HepG2 (cell line): ENCODE results near the gene TEX48. TPM values are rescaled to one million over a fixed set of nuclear protein-coding genes. Genes with fewer than 3 reads are reported as not detected.

ENCODE experiments used
- ATAC-seq: fragments of 200-7000 bp; cut with Tn5 transposase; 3 replicates; pipeline ENCODE4 v1.9.1; 2020; ENCODE audit warnings: mild to moderate bottlenecking, moderate library complexity
- BruUV-seq: library from RNA; stranded (reverse); fragments of 400-500 nt; replicated peaks from 2 replicates; lab custom pipeline; 2021; lab: Mats Ljungman, UMichigan
- CTCF ChIA-PET: fragments of 300-600 bp; formaldehyde crosslinking; extraction: SDS; loops from one replicate; lab custom pipeline; 2021; ENCODE audit warnings: low total read pairs, inconsistent platforms, low intra/inter-chr PET ratio; lab: Yijun Ruan, JAX
- POLR2A ChIA-PET: fragments of 350-600 bp; sonication (Branson Sonifier 250); formaldehyde crosslinking; loops from one replicate; lab custom pipeline; 2020; ENCODE audit warnings: antibody characterized with exemption, inconsistent platforms; lab: Yijun Ruan, JAX
- DNase-seq: peaks from one replicate; pipeline ENCODE4 v3.0.0-alpha.2; 2015; ENCODE audit warnings: low spot score
- FAIRE-seq: peaks from 3 replicates; lab custom pipeline; 2011; peaks lifted over from hg19 to GRCh38; lab: Jason Lieb, UNC
- H2AFZ ChIP-seq: one replicate; pipeline ENCODE4 v1.6.1; 2011; ENCODE audit warnings: low read length, inconsistent platforms
- H3K27ac ChIP-seq: fragments of 300-600 bp; 3 replicates; pipeline ENCODE4 v1.8.0; 2011; ENCODE audit warnings: mixed run types, mild to moderate bottlenecking, mixed read lengths, low read length, inconsistent platforms; ENCODE audit not compliant: insufficient read depth; ENCODE audit errors: extremely low read length
- H3K27me3 ChIP-seq, 2 experiments: fragments of 200-600 bp in 1 of 2; 2 replicates in 1 of 2; 3 replicates in 1 of 2; pipeline versions ENCODE4 v1.6.0 to v1.8.0; 2011; ENCODE audit warnings: low read length in 2 of 2, mild to moderate bottlenecking in 2 of 2, moderate library complexity in 2 of 2, inconsistent platforms in 1 of 2; ENCODE audit not compliant: insufficient read depth in 2 of 2, control insufficient read depth in 1 of 2
- H3K36me3 ChIP-seq, 2 experiments: fragments of 200-600 bp in 1 of 2; replicated peaks in 1 of 2; 2 replicates in 1 of 2; 3 replicates in 1 of 2; pipeline versions ENCODE4 v1.5.1 to v1.8.0; 2011; ENCODE audit warnings: low read length in 2 of 2, inconsistent platforms in 1 of 2; ENCODE audit not compliant: insufficient read depth in 2 of 2, control insufficient read depth in 1 of 2
- H3K4me1 ChIP-seq: 2 replicates; pipeline ENCODE4 v1.5.1; 2012; ENCODE audit warnings: low read length, inconsistent platforms; ENCODE audit not compliant: insufficient read depth
- H3K4me2 ChIP-seq: 2 replicates; pipeline ENCODE4 v1.6.0; 2011; ENCODE audit warnings: low read depth, low read length, inconsistent platforms
- H3K4me3 ChIP-seq, 3 experiments: fragments of 200-600 bp in 1 of 3; sonication (generic), shearing (Covaris generic) in 1 of 3; replicated peaks in 1 of 3; 2 replicates each; pipeline ENCODE4 v1.5.1; 2011 to 2016; ENCODE audit warnings: low read length in 3 of 3, inconsistent platforms in 2 of 3, low read depth in 2 of 3, mild to moderate bottlenecking in 2 of 3, control low read depth in 1 of 3, mixed read lengths in 1 of 3; ENCODE audit not compliant: insufficient read depth in 1 of 3
- H3K79me2 ChIP-seq: one replicate; pipeline ENCODE4 v1.6.1; 2011; ENCODE audit warnings: low read length, inconsistent platforms; ENCODE audit not compliant: insufficient read depth
- H3K9ac ChIP-seq: 2 replicates; pipeline ENCODE4 v1.6.0; 2011; ENCODE audit warnings: mild to moderate bottlenecking, low read depth, low read length, inconsistent platforms; ENCODE audit not compliant: insufficient read depth
- H3K9me3 ChIP-seq: 2 replicates; pipeline ENCODE4 v1.5.1; 2012; ENCODE audit warnings: mild to moderate bottlenecking, low read length
- H4K20me1 ChIP-seq: 2 replicates; pipeline ENCODE4 v1.6.0; 2011; ENCODE audit warnings: inconsistent platforms, mild to moderate bottlenecking, low read length, moderate library complexity; ENCODE audit not compliant: insufficient read depth
- CREB1 ChIP-seq, 2 experiments: fragments of 450-650 bp in 1 of 2; IDR thresholded peaks; 2 replicates each; pipeline ENCODE4 v1.6.1; 2016 to 2017; ENCODE audit warnings: control low read depth in 1 of 2, mild to moderate bottlenecking in 1 of 2, missing compliant biosample characterization in 1 of 2, missing genetic modification characterization in 1 of 2
- EHMT2 ChIP-seq: fragments of 200-600 bp; sonication (generic); IDR thresholded peaks from 2 replicates; pipeline ENCODE4 v1.7.0; 2017; ENCODE audit warnings: antibody characterized with exemption, low read depth, low read length, borderline replicate concordance
- EP300 ChIP-seq, 3 experiments: sonication (generic) in 1 of 3; formaldehyde crosslinking in 1 of 3; IDR thresholded peaks; 2 replicates each; pipeline versions ENCODE4 v1.5.1 to v1.6.1; 2011 to 2020; ENCODE audit warnings: low read depth in 2 of 3, low read length in 2 of 3, borderline replicate concordance in 1 of 3, improper control_type of control experiment in 1 of 3, mild to moderate bottlenecking in 1 of 3, missing genetic modification reagents in 1 of 3, moderate library complexity in 1 of 3
- FOSL1 ChIP-seq: sonication (generic); formaldehyde crosslinking; IDR thresholded peaks from 2 replicates; pipeline ENCODE4 v1.9.0; 2021; ENCODE audit warnings: missing genetic modification reagents, borderline replicate concordance
- KLF11 ChIP-seq: IDR thresholded peaks from 2 replicates; pipeline ENCODE4 v1.6.1; 2016; ENCODE audit warnings: missing compliant biosample characterization
- MEIS1 ChIP-seq: sonication (generic); formaldehyde crosslinking; IDR thresholded peaks from 2 replicates; pipeline ENCODE4 v1.9.0; 2021; ENCODE audit warnings: mild to moderate bottlenecking, missing genetic modification reagents, moderate library complexity, borderline replicate concordance
- NCOA1 ChIP-seq: sonication (generic); formaldehyde crosslinking; IDR thresholded peaks from 2 replicates; pipeline ENCODE4 v1.9.0; 2021; ENCODE audit warnings: missing genetic modification reagents
- RFX3 ChIP-seq: IDR thresholded peaks from 2 replicates; pipeline ENCODE4 v1.6.1; 2016; ENCODE audit warnings: missing biosample characterization, missing genetic modification reagents
- SIX1 ChIP-seq: sonication (generic); formaldehyde crosslinking; IDR thresholded peaks from 2 replicates; pipeline ENCODE4 v1.4.0; 2020; ENCODE audit warnings: missing genetic modification reagents, borderline replicate concordance
- ZBTB7B ChIP-seq: sonication (generic); formaldehyde crosslinking; IDR thresholded peaks from 2 replicates; pipeline ENCODE4 v1.4.0; 2020; ENCODE audit warnings: missing genetic modification reagents
- ZMYM3 ChIP-seq: sonication (generic); formaldehyde crosslinking; IDR thresholded peaks from 2 replicates; pipeline ENCODE4 v1.5.1; 2020; ENCODE audit warnings: mild to moderate bottlenecking, missing genetic modification reagents
- ZNF496 ChIP-seq: sonication (generic); formaldehyde crosslinking; IDR thresholded peaks from 2 replicates; pipeline ENCODE4 v1.8.1; 2023; ENCODE audit warnings: mild to moderate bottlenecking, moderate library complexity, missing genetic modification reagents; ENCODE audit not compliant: insufficient replicate concordance
- ZNF737 ChIP-seq: sonication (generic); formaldehyde crosslinking; IDR thresholded peaks from 2 replicates; pipeline ENCODE4 v1.5.0; 2020; ENCODE audit warnings: missing genetic modification reagents, mild to moderate bottlenecking, borderline replicate concordance
- ZNF883 ChIP-seq: sonication (generic); formaldehyde crosslinking; IDR thresholded peaks from 2 replicates; pipeline ENCODE4 v1.5.1; 2020; ENCODE audit warnings: mild to moderate bottlenecking, missing genetic modification reagents; ENCODE audit errors: not compliant biosample characterization
- WGBS: methylation state at CpG from one replicate; pipeline ENCODE4 v1.1.6; 2017; ENCODE audit warnings: low lambda C conversion rate; 5-methylcytosine and 5-hydroxymethylcytosine counted together
- in situ Hi-C: cut with HindIII; loops from 2 replicates; pipeline ENCODE4 v1.10.0; 2017; ENCODE audit warnings: low pct_unique_long_range_greater_than_20kb; ENCODE audit not compliant: extremely low pct_ligation_motif_present
- intact Hi-C: fragments of 100-400 bp; cut with micrococcal nuclease; formaldehyde crosslinking; loops from one replicate; pipeline ENCODE4 v1.10.0; 2022; ENCODE audit not compliant: unreplicated experiment
- polyA plus RNA-seq, 8 experiments: library from polyadenylated mRNA; depleted of rRNA in 3 of 8; stranded (reverse) in 7 of 8; unstranded in 1 of 8; fragments of >200 nt; fragmentation: Illumina TruSeq in 4 of 8; extraction: Trizol in 4 of 8; gene quantifications; 2 replicates each; pipeline versions ENCODE4 v1.2.1 to v1.2.3, GENCODE V29; 2011 to 2016; ENCODE audit warnings: low read depth in 4 of 8, missing spikeins in 1 of 8, mixed read lengths in 1 of 8; ENCODE audit not compliant: insufficient read depth in 1 of 8
- total RNA-seq, 5 experiments: library from RNA; depleted of rRNA; stranded (reverse); fragments of >200 nt; fragmentation: Illumina TruSeq; extraction: Trizol; gene quantifications; 2 replicates each; pipeline ENCODE4 v1.2.3, GENCODE V29; 2016; ENCODE audit warnings: low read depth in 1 of 5
- TF ChIP-seq, protein P1 (sequence below): sonication (generic); formaldehyde crosslinking; conservative IDR thresholded peaks from 2 replicates; pipeline ENCODE4 v1.4.0; 2020; ENCODE audit warnings: missing genetic modification reagents
- TF ChIP-seq, protein P2 (sequence below): sonication (generic); formaldehyde crosslinking; IDR thresholded peaks from 2 replicates; pipeline ENCODE4 v1.8.0; 2022; ENCODE audit warnings: mild to moderate bottlenecking, missing genetic modification reagents, moderate library complexity
- TF ChIP-seq, protein P3 (sequence below): sonication (generic); formaldehyde crosslinking; IDR thresholded peaks from 2 replicates; pipeline ENCODE4 v1.4.0; 2020; ENCODE audit warnings: missing genetic modification reagents, borderline replicate concordance

Gene TEX48
- total and polyA plus RNA-seq, 2 of the 13 experiments (the other 11 are each of a cell fraction or from before 2014, with no cell fraction given): not detected

DNA sequence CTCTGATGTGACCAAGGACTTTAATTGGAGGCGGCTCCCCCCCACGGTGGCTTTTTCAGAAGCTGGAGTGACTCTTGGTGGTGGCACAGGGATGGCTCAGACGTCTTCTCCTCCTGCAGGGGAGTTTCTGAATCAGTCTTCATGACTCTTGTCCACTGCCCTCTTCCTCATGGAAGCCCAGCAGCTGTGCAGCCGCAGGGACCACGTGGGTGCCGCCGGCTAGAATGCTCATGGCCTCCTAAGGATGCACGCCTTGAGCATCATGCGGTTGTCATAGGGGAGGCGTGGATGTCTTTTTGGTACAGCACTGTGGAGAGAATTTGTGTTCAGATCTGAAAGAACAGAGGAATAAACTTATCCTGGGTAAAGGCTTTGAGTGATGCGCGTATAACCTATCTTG lies 25.7 kb downstream of the TEX48 start:
- Histone ChIP-seq H3K9ac (no peak overlapping the region), H3K9me3 (no peaks in the 10 kb centered on the region), H3K27ac (no peak overlapping the region), H3K27me3 (peaks cover 1 to 18% of the 10 kb centered on the region in 2 experiments; a peak in 3 of 5 replicates), H3K36me3 (no peaks in the 10 kb centered on the region), H3K4me3 (no peak overlapping the region), H3K4me1 (no peaks in the 10 kb centered on the region), H4K20me1 (no peaks in the 10 kb centered on the region), H2AFZ (no peak overlapping the region), H3K79me2 (no peaks in the 10 kb centered on the region), H3K4me2 (no peak overlapping the region)
- in situ Hi-C loops (loop anchor here (10.0 kb wide), 2 partner anchors 222 to 252 kb away; no protein-coding TSS in a partner anchor), intact Hi-C loops (no loop called here)
- ChIA-PET CTCF (no interaction called here), POLR2A (no interaction called here)
- no peak for ATAC-seq
- WGBS: 69% methylated on average over 9 of the region's 12 CpGs
- BruUV-seq: no TSS peak
- TF ChIP-seq MEIS1 (CRISPR knock-in tag) (no peak), EHMT2 (no peak), RFX3 (CRISPR knock-in tag) (no peak), FOSL1 (CRISPR knock-in tag) (no peak), ZBTB7B (no peak), ZNF737 (CRISPR knock-in tag) (no peak), SIX1 (CRISPR knock-in tag) (no peak), ZNF883 (CRISPR knock-in tag) (no peak), ZNF496 (no peak), KLF11 (CRISPR knock-in tag) (no peak), ZMYM3 (CRISPR knock-in tag) (no peak), EP300 (IDR thresholded peaks at IDR 0.05; ENCODE audit: low read depth in 2 of 2, low read length in 2 of 2) (no peak), EP300 (CRISPR knock-in tag; IDR thresholded peaks at IDR 0.05; ENCODE audit: borderline replicate concordance) (no peak), NCOA1 (no peak), CREB1 (IDR thresholded peaks at IDR 0.05) (no peak), CREB1 (CRISPR knock-in tag; IDR thresholded peaks at IDR 0.05) (no peak)
- TF ChIP-seq, protein P1, sequence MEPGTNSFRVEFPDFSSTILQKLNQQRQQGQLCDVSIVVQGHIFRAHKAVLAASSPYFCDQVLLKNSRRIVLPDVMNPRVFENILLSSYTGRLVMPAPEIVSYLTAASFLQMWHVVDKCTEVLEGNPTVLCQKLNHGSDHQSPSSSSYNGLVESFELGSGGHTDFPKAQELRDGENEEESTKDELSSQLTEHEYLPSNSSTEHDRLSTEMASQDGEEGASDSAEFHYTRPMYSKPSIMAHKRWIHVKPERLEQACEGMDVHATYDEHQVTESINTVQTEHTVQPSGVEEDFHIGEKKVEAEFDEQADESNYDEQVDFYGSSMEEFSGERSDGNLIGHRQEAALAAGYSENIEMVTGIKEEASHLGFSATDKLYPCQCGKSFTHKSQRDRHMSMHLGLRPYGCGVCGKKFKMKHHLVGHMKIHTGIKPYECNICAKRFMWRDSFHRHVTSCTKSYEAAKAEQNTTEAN (CRISPR knock-in tag): no peak
- TF ChIP-seq, protein P2, sequence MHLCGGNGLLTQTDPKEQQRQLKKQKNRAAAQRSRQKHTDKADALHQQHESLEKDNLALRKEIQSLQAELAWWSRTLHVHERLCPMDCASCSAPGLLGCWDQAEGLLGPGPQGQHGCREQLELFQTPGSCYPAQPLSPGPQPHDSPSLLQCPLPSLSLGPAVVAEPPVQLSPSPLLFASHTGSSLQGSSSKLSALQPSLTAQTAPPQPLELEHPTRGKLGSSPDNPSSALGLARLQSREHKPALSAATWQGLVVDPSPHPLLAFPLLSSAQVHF (CRISPR knock-in tag): no peak
- TF ChIP-seq, protein P3, sequence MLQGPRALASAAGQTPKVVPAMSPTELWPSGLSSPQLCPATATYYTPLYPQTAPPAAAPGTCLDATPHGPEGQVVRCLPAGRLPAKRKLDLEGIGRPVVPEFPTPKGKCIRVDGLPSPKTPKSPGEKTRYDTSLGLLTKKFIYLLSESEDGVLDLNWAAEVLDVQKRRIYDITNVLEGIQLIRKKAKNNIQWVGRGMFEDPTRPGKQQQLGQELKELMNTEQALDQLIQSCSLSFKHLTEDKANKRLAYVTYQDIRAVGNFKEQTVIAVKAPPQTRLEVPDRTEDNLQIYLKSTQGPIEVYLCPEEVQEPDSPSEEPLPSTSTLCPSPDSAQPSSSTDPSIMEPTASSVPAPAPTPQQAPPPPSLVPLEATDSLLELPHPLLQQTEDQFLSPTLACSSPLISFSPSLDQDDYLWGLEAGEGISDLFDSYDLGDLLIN (CRISPR knock-in tag): no peak
- DNase-seq: no peak
- no peak for FAIRE-seq
